Measurements from ENCODE around the gene HHIP.
A peak's percentile ranks its signal among the peaks of the same experiment; 100 is the strongest.

The HHIP gene

DNA sequence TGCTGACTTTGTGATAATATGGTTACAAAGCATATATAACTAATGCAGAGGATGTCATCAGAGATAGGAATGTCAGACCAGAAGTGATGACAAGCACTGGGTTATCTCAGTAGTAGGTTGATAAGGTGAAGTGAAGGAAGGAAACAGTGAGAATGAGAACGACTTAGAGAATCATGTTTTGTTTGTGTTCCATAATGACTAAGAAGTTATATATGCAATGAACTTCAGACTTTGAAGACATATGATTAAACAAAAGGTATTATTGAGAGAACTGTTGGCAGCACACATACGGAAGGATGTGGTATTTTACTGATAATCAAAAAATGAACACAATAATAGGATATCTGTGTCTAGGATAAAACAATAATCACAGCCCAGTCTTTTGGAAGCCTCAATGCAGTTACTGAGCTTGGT lies 18.3 kb upstream of the HHIP start:
- peak; percentile 68 for DNase-seq (ENCODE audit: low read depth)
- no peak overlapping the region for H3K4me3 ChIP-seq (ENCODE audit: low read depth, low read length)
- TF ChIP-seq, protein P1, sequence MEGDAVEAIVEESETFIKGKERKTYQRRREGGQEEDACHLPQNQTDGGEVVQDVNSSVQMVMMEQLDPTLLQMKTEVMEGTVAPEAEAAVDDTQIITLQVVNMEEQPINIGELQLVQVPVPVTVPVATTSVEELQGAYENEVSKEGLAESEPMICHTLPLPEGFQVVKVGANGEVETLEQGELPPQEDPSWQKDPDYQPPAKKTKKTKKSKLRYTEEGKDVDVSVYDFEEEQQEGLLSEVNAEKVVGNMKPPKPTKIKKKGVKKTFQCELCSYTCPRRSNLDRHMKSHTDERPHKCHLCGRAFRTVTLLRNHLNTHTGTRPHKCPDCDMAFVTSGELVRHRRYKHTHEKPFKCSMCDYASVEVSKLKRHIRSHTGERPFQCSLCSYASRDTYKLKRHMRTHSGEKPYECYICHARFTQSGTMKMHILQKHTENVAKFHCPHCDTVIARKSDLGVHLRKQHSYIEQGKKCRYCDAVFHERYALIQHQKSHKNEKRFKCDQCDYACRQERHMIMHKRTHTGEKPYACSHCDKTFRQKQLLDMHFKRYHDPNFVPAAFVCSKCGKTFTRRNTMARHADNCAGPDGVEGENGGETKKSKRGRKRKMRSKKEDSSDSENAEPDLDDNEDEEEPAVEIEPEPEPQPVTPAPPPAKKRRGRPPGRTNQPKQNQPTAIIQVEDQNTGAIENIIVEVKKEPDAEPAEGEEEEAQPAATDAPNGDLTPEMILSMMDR (conservative IDR thresholded peaks at IDR 0.05; ENCODE audit: low read depth, low read length): no peak

DNA sequence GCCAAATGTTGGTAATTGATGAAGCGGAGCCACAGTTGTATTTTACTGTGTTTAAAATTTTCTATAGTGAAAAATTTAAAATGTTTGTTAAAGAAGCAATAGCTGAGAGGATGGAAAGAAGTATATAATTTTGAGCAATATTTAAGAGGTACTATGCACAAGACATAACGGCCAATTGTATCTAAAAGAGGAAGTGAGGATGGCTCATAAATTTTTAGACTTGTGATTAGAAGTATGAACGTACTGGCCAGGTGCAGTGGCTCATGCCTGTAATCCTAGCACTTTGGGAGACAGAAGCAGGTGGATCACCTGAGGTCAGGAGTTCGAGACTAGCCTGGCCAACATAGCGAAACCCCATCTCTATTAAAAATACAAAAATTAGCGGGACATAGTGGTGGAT lies 12.7 kb upstream of the HHIP start:
- H3K4me3 ChIP-seq (ENCODE audit: low read depth, low read length): no peak overlapping the region
- TF ChIP-seq, protein P1 (conservative IDR thresholded peaks at IDR 0.05; ENCODE audit: low read depth, low read length): no peak
- DNase-seq (ENCODE audit: low read depth): no peak

DNA sequence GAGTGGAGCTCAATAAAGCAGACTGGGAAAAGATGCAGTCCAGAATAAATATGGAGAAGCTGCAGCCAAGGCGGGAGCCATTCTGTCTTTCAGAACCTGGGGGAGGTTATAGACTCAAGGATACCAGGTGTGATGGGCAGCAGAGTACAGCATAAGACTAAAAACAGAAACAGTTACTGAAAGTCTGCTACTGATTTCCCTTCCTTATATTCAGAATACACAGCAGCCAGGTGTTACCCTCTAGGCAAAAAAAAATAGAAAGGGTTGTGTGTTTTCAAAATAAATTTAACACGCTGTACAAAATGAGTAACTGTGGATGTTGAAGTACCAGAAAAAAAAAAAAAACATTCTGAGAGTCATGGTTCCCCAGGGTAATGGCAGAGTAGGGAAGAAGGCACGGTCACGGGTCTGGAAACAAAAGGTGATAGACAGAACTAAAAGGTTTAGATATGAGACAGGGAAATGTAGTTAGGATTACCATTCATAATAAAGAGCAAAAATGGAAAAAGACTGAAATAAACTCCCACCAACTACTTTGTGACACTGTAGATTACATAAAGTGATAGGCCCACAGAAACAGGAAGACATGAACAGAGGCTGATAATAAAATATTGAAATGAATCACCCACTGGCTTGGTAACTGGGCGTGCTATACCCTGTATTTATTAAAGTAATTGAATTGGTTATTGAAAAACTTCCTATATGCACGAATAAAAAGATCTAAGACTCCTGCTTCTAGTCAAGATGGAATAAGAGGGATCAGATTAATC lies 10.8 kb upstream of the HHIP start:
- TF ChIP-seq, protein P1 (conservative IDR thresholded peaks at IDR 0.05; ENCODE audit: low read depth, low read length): no peak
- H3K4me3 ChIP-seq (ENCODE audit: low read depth, low read length): no peak overlapping the region
- DNase-seq (ENCODE audit: low read depth): no peak

DNA sequence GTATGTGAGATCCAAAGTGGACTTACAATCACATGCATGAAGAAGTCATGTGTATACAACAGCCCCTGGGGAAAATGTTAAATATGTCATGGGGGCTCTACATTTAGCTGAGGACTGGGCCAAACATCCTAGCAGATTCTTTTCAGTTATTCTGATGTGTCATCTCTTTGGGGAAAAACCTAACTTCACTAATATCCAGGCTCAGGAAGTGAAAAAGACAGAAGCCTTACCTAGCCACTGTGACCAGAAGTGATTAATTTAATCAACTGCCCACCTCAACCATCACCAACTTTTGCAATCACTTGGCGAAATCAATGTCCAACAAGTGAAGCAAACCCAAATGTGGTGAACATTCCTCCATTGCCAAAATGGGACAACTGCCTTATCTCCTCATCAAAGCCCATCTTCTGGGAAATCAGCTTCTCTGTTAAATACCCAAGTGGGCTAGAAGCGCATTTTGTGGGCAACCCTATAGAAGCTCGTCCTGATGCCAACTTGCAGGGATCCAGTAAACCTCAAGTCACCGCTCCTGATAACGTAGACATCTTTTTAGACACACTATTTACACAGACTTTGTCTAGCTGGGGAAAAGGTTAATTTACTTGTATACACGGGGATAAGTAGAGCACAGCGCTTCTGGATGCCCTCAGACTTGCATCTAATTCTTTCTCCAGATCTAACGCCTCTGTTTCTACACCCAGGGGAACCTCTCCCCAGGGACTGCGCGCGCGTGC lies 1.4 kb upstream of the HHIP start:
- TF ChIP-seq, protein P1 (conservative IDR thresholded peaks at IDR 0.05; ENCODE audit: low read depth, low read length): no peak
- H3K4me3 ChIP-seq (ENCODE audit: low read depth, low read length): peak overlapping the region; percentile 70
- DNase-seq (ENCODE audit: low read depth): peak; percentile 40

DNA sequence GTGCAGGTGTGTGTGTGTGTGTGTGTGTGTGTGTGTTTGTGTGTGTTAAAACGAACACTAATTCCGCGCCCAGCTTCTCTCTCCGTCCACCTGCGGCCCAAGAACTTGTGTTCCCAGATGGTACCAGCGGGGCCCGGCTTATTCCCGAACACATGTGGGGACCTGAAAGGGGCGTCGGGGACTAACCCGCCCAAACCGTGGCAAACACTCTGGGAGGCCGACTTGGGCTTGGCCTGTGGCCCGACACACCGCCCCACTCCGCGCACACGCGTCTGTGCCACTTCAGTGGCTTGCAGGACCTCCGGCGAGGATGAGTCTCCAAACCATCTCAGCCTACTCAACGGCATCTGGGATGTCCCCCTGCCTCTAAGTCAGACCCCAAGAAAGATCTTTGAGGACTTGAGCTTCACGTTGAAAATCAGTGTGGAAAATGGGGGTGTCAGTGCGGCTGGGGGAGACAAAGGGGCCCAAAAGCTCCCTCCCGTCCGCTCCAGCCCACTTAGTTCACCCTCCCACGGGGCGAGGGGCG lies 790 bp upstream of the HHIP start:
- TF ChIP-seq, protein P1 (conservative IDR thresholded peaks at IDR 0.05; ENCODE audit: low read depth, low read length): no peak
- DNase-seq (ENCODE audit: low read depth): peak; percentile 19
- H3K4me3 ChIP-seq (ENCODE audit: low read depth, low read length): peak overlapping the region; percentile 70

DNA sequence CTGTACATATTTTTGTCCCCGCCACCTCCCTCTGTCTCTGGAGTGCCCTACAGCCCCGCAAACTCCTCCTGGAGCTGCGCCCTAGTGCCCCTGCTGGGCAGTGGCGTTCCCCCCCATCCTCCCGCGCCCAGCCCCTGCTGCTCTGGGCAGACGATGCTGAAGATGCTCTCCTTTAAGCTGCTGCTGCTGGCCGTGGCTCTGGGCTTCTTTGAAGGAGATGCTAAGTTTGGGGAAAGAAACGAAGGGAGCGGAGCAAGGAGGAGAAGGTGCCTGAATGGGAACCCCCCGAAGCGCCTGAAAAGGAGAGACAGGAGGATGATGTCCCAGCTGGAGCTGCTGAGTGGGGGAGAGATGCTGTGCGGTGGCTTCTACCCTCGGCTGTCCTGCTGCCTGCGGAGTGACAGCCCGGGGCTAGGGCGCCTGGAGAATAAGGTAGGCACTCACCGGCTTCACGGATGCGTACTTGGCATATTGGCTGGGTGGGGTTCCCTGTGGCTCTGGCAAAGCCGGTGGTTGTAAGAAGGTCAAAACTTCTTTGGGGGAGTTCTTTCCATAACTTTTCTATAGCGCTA lies 653 bp downstream of the HHIP start:
- TF ChIP-seq, protein P1 (conservative IDR thresholded peaks at IDR 0.05; ENCODE audit: low read depth, low read length): peak; percentile 40
- peak overlapping the region; percentile 70 for H3K4me3 ChIP-seq (ENCODE audit: low read depth, low read length)
- peak; percentile 24 for DNase-seq (ENCODE audit: low read depth)

All from choroid plexus epithelial cell (primary cell).